HepG2 (cell line): Measurements from ENCODE around the gene DUS1L. TPM values are rescaled to one million over a fixed set of nuclear protein-coding genes. Genes with fewer than 3 reads are reported as not detected.

Experiments
- CENPT ChIP-seq: sonication (generic); formaldehyde crosslinking; IDR thresholded peaks from 2 replicates; pipeline ENCODE4 v1.8.0; 2022; ENCODE audit warnings: low read depth, mild to moderate bottlenecking, moderate library complexity, missing genetic modification reagents
- CREB1 ChIP-seq, 2 experiments: fragments of 450-650 bp in 1 of 2; IDR thresholded peaks; 2 replicates each; pipeline ENCODE4 v1.6.1; 2016 to 2017; ENCODE audit warnings: control low read depth in 1 of 2, mild to moderate bottlenecking in 1 of 2, missing compliant biosample characterization in 1 of 2, missing genetic modification characterization in 1 of 2
- CSRNP1 ChIP-seq: sonication (generic); formaldehyde crosslinking; IDR thresholded peaks from 2 replicates; pipeline ENCODE4 v1.8.1; 2023; ENCODE audit warnings: mild to moderate bottlenecking, missing genetic modification reagents
- KLF6 ChIP-seq: IDR thresholded peaks from 2 replicates; pipeline ENCODE4 v1.8.0; 2016; ENCODE audit warnings: missing biosample characterization, missing genetic modification reagents
- MXD4 ChIP-seq: IDR thresholded peaks from 2 replicates; pipeline ENCODE4 v1.6.1; 2016; ENCODE audit warnings: mild to moderate bottlenecking, missing biosample characterization, missing genetic modification reagents
- NFIB ChIP-seq: sonication (generic); formaldehyde crosslinking; IDR thresholded peaks from 2 replicates; pipeline ENCODE4 v1.9.0; 2021; ENCODE audit warnings: missing genetic modification reagents, mild to moderate bottlenecking, borderline replicate concordance
- PHF21A ChIP-seq: sonication (generic); formaldehyde crosslinking; IDR thresholded peaks from 2 replicates; pipeline ENCODE4 v1.5.0; 2020; ENCODE audit warnings: mild to moderate bottlenecking, missing genetic modification reagents
- POLR2AphosphoS2 ChIP-seq: IDR thresholded peaks from 2 replicates; pipeline ENCODE4 v1.6.1; 2011; ENCODE audit warnings: low read depth, low read length, improper control_type of control experiment
- REL ChIP-seq: sonication (generic); formaldehyde crosslinking; conservative IDR thresholded peaks from 2 replicates; pipeline ENCODE4 v1.8.0; 2022; ENCODE audit warnings: mild to moderate bottlenecking, missing genetic modification reagents, moderate library complexity
- SMARCE1 ChIP-seq: fragments of 450-650 bp; IDR thresholded peaks from 2 replicates; pipeline ENCODE4 v1.6.1; 2017; ENCODE audit warnings: borderline replicate concordance
- SRSF4 ChIP-seq: fragments of 200-400 bp; formaldehyde crosslinking; IDR thresholded peaks from one replicate; pipeline ENCODE4 v1.6.1; 2018; ENCODE audit warnings: mild to moderate bottlenecking, low read depth, low read length, moderate library complexity; ENCODE audit not compliant: poor library complexity, severe bottlenecking
- U2AF1 ChIP-seq: fragments of 200-400 bp; formaldehyde crosslinking; optimal IDR thresholded peaks from 2 replicates; pipeline ENCODE3; 2017; ENCODE audit warnings: mild to moderate bottlenecking, low read depth, low read length
- ZBTB43 ChIP-seq: sonication (generic); formaldehyde crosslinking; conservative IDR thresholded peaks from 2 replicates; pipeline ENCODE4 v1.4.0; 2020; ENCODE audit warnings: missing genetic modification reagents
- ZFP1 ChIP-seq: IDR thresholded peaks from 2 replicates; pipeline ENCODE4 v1.6.1; 2016
- ZKSCAN5 ChIP-seq: sonication (generic); formaldehyde crosslinking; IDR thresholded peaks from 2 replicates; pipeline ENCODE4 v1.5.1; 2020; ENCODE audit warnings: mild to moderate bottlenecking, missing genetic modification reagents
- ZNF12 ChIP-seq: sonication (generic); formaldehyde crosslinking; IDR thresholded peaks from 2 replicates; pipeline ENCODE4 v1.5.0; 2020; ENCODE audit warnings: missing genetic modification reagents
- ZNF337 ChIP-seq: sonication (generic); formaldehyde crosslinking; IDR thresholded peaks from 2 replicates; pipeline ENCODE4 v1.5.1; 2020; ENCODE audit warnings: missing genetic modification reagents, low read depth, mild to moderate bottlenecking, borderline replicate concordance
- ZNF644 ChIP-seq: IDR thresholded peaks from 2 replicates; pipeline ENCODE4 v1.6.1; 2016; ENCODE audit warnings: low read depth
- ZNF704 ChIP-seq: sonication (generic); formaldehyde crosslinking; IDR thresholded peaks from 2 replicates; pipeline ENCODE4 v1.8.1; 2023; ENCODE audit warnings: mild to moderate bottlenecking, inconsistent platforms, moderate library complexity, missing genetic modification reagents, borderline replicate concordance
- ZNF713 ChIP-seq: sonication (generic); formaldehyde crosslinking; IDR thresholded peaks from 2 replicates; pipeline ENCODE4 v1.4.0; 2020; ENCODE audit warnings: mild to moderate bottlenecking, missing genetic modification reagents
- polyA plus RNA-seq, 8 experiments: library from polyadenylated mRNA; depleted of rRNA in 3 of 8; stranded (reverse) in 7 of 8; unstranded in 1 of 8; fragments of >200 nt; fragmentation: Illumina TruSeq in 4 of 8; extraction: Trizol in 4 of 8; gene quantifications; 2 replicates each; pipeline versions ENCODE4 v1.2.1 to v1.2.3, GENCODE V29; 2011 to 2016; ENCODE audit warnings: low read depth in 4 of 8, missing spikeins in 1 of 8, mixed read lengths in 1 of 8; ENCODE audit not compliant: insufficient read depth in 1 of 8
- total RNA-seq, 5 experiments: library from RNA; depleted of rRNA; stranded (reverse); fragments of >200 nt; fragmentation: Illumina TruSeq; extraction: Trizol; gene quantifications; 2 replicates each; pipeline ENCODE4 v1.2.3, GENCODE V29; 2016; ENCODE audit warnings: low read depth in 1 of 5
- TF ChIP-seq, protein P1 (sequence below): sonication (generic); formaldehyde crosslinking; IDR thresholded peaks from 2 replicates; pipeline ENCODE4 v1.4.0; 2020; ENCODE audit warnings: missing genetic modification reagents
- TF ChIP-seq, protein P2 (sequence below): sonication (generic); formaldehyde crosslinking; IDR thresholded peaks from 2 replicates; pipeline ENCODE4 v1.8.1; 2023; ENCODE audit warnings: missing genetic modification reagents, mild to moderate bottlenecking, borderline replicate concordance
- TF ChIP-seq, protein P3 (sequence below): sonication (generic); formaldehyde crosslinking; IDR thresholded peaks from 2 replicates; pipeline ENCODE4 v1.8.0; 2022; ENCODE audit warnings: missing genetic modification reagents, mild to moderate bottlenecking, inconsistent platforms, borderline replicate concordance

The DUS1L gene
- total and polyA plus RNA-seq, 2 of the 13 experiments (the other 11 are each of a cell fraction or from before 2014, with no cell fraction given): 81.0 to 109 TPM

DNA sequence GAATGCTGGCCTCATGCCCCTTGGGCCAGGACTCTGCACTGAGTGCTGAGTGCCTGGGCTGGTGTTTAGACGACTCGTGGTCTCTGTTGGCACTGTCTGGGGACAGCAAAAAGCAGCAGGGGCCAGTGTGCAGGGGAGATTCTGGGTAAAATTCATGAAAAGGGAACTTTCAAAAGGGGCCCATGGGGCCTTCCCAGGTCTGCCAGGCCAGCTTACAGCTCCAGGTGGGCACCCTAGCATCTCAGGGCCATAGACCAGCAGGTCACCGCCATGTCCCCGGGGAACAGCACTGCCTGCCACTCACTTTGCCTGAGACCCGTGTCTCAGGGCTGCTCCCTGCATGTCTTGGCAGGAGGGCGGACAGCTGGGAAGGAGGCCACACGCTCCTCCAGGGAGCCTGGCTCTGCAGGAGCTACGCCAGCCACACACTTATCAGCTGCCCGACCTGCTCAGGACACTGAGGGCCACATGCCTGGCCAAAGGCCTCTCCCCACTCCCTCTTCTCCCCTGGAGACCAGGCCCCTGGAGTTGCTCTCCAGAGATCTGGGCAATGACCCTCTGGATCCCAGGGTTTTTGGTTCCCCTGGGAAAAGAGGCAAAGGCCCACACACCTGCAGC, 41.2 kb upstream of the DUS1L start (continued):
- TF ChIP-seq CSRNP1 (CRISPR knock-in tag) (no peak), U2AF1 (peak; percentile 43), ZBTB43 (CRISPR knock-in tag) (no peak), ZNF644 (no peak), CREB1 (IDR thresholded peaks at IDR 0.05) (no peak), CREB1 (CRISPR knock-in tag; IDR thresholded peaks at IDR 0.05) (no peak), ZNF704 (CRISPR knock-in tag) (no peak), ZFP1 (no peak), ZKSCAN5 (CRISPR knock-in tag) (no peak), ZNF337 (CRISPR knock-in tag) (no peak), REL (no peak), SRSF4 (no peak), ZNF713 (CRISPR knock-in tag) (no peak), MXD4 (no peak), PHF21A (CRISPR knock-in tag) (no peak), SMARCE1 (no peak), ZNF12 (CRISPR knock-in tag) (no peak), KLF6 (CRISPR knock-in tag) (no peak), POLR2AphosphoS2 (no peak), NFIB (CRISPR knock-in tag) (no peak), CENPT (CRISPR knock-in tag) (no peak)
- TF ChIP-seq, protein P1, sequence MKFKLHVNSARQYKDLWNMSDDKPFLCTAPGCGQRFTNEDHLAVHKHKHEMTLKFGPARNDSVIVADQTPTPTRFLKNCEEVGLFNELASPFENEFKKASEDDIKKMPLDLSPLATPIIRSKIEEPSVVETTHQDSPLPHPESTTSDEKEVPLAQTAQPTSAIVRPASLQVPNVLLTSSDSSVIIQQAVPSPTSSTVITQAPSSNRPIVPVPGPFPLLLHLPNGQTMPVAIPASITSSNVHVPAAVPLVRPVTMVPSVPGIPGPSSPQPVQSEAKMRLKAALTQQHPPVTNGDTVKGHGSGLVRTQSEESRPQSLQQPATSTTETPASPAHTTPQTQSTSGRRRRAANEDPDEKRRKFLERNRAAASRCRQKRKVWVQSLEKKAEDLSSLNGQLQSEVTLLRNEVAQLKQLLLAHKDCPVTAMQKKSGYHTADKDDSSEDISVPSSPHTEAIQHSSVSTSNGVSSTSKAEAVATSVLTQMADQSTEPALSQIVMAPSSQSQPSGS (CRISPR knock-in tag): no peak
- TF ChIP-seq, protein P2, sequence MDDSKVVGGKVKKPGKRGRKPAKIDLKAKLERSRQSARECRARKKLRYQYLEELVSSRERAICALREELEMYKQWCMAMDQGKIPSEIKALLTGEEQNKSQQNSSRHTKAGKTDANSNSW (CRISPR knock-in tag): no peak
- TF ChIP-seq, protein P3, sequence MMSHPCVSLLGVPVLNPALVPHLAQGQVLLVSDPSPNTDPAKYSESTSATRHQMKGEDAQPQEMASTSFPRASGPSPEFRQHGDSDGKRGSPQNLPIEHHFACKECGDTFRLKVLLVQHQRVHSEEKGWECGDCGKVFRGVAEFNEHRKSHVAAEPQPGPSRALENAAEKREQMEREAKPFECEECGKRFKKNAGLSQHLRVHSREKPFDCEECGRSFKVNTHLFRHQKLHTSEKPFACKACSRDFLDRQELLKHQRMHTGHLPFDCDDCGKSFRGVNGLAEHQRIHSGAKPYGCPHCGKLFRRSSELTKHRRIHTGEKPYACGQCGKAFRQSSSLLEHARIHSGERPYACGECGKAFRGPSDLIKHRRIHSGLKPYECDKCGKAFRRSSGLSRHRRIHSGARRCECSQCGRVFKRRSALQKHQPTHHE: no peak
